Measurements from ENCODE around the gene CTU2.

- TF ChIP-seq CTCF (IDR thresholded peaks at IDR 0.05) = no peak
- TF ChIP-seq POLR2A (IDR thresholded peaks at IDR 0.05) = no peak
- no peak for TF ChIP-seq POLR2AphosphoS5 (IDR thresholded peaks at IDR 0.05)
Observed at GRCh38 chr16:88686062-88686438, 20.3 kb upstream of the CTU2 start.
